ENCODE data around the gene TNIK.

DNA sequence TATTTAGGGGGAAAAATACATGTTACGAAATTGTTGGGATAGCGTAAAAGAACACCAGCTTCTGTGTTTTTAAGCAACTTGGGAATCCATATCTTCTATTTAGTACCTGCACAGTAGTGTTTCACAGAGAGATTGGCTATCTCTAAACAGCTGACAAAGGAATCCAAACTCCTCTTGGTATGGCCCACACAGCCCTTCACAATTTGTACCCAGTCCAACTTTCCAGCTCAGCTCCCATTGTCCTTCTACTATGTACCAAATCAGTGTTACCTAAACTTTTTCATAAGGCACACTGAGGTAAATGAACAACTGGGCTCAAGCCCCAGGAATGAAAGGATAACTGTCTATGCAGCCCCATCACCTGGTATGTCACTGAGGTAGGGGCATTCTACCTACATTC lies 61.9 kb downstream of the TNIK start:
- TF ChIP-seq POLR2AphosphoS5 (IDR thresholded peaks at IDR 0.05; ENCODE audit: low read depth, low read length) = no peak
- TF ChIP-seq POLR2A (IDR thresholded peaks at IDR 0.05; ENCODE audit: low read depth, low read length) = no peak
- TF ChIP-seq TAF1 (IDR thresholded peaks at IDR 0.05; ENCODE audit: low read depth, low read length) = no peak
- no peak for TF ChIP-seq POU2F2 (IDR thresholded peaks at IDR 0.05; ENCODE audit: low read depth, low read length)

All from GM12891 (cell line).